SHP77 treated with DMSO at 0.1 percent for 48 hours (cell line): Measurements from ENCODE around the gene PRKCQ.

Source experiments
- DNase-seq: peaks from one replicate; lab custom pipeline; 2025; lab: John Stamatoyannopoulos, UW

PRKCQ gene

DNA sequence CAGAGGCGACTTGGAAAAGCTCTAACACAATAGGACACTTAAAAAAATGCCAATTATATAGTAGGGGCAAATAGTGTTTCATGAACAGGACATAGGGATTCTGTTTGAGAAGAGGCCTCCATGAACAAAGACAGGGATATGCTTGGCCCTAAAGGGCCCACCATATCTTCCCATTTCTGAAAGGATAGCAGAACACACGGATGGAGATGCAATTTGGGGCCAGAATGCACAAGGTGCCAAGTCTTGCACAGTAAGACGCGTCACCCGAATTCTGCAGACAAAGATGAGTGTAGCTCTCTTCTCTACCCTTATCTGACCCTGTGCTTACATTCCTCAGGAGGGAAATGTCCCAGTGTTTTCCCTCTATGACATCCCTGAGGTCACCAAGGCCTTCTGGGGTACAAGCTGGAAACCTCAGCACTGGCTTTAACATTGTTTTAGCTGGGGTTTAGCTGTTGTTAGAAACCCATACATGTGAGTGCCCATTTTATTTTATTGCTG is 12.8 kb downstream of the PRKCQ start:
- no peak for DNase-seq

DNA sequence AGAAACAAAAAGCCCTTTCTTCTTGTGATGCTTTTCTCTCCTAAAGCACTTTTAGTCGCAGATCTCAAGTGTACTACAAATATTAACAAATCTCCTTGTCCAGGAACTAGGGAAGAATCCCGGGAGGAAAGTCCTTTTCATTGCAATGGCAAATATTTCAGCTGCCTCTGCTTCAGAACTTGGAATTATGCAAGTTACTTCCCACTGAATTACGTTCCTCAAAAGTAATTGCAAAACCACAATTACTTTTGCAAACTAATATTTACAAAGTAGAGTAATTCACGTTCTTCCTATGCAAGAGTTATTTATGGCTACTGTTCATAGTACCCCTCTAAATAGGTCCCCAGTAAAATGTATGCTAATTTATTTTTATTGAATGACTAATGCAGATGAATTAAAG is 14.5 kb downstream of the PRKCQ start:
- DNase-seq = no peak

- DNase-seq = no peak
Observed at GRCh38 chr10:6564367-6564766, 15.7 kb downstream of the PRKCQ start.

DNA sequence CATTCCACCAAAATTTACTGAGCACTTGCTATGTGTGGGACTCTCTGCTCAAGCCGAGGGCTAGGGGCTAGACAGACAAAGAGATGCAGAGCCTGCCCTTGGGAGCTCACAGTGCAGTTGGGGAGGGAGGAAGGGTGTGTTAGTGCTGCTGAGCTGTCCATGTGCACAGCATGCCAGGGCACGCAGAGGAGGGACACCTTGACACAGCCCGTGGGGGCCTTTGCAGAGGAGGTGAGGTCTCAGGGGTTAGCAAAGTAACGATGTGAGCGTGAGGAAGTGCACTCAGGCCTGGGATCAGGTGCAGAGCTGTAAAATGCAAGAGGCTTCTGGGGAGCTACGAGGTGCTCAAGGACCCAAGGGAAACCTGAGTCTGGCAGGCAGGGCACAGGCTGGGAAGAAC is 16.3 kb downstream of the PRKCQ start:
- DNase-seq = no peak

DNA sequence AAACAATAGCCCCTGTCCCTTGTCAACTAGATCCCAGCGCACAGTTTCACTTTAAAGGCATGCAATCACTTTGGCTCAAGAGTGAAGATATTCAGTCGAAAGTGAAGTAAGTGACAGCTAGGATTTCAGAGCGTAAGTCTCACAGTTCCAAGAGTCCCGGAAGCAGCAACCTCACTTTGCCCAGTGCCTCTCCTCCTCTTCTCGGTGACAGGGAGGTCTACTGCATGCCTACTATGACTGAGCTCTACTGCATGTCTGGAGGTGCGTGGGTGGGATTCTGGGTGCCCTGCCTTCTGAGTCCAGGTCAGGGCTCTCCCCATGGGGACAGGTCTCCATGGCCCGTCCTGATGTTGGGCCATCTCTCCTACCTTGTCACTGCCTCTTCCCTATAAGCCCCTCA is 17.0 kb downstream of the PRKCQ start:
- no peak for DNase-seq

GRCh38 chr10:6562221-6562620 is 17.9 kb downstream of the PRKCQ start:
- no peak for DNase-seq

GRCh38 chr10:6561552-6561951 is 18.5 kb downstream of the PRKCQ start:
- DNase-seq = no peak

GRCh38 chr10:6558759-6559461 is 21.2 kb downstream of the PRKCQ start:
- no peak for DNase-seq

DNA sequence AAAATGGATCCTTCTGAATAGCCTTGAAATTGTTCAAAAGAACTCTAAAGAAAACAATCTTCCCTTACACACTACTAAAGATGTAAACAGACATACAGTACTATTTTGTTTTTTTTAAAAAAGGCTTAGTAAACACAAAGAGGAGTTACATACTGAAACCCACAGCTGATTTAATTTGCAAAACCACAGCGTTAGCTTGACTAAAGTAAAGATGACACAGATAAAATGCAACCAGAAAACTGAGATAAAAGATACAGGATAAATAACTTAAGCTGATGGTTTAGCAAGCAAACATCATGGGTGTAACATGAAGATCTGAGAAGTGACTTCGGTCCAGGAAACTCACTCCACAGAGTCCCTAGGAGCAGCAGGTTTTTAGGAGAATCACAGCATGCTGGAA is 21.8 kb downstream of the PRKCQ start:
- no peak for DNase-seq

GRCh38 chr10:6553937-6554336 is 26.1 kb downstream of the PRKCQ start:
- DNase-seq = no peak

- no peak for DNase-seq
Observed at GRCh38 chr10:6543431-6544005, 36.6 kb downstream of the PRKCQ start.

DNA sequence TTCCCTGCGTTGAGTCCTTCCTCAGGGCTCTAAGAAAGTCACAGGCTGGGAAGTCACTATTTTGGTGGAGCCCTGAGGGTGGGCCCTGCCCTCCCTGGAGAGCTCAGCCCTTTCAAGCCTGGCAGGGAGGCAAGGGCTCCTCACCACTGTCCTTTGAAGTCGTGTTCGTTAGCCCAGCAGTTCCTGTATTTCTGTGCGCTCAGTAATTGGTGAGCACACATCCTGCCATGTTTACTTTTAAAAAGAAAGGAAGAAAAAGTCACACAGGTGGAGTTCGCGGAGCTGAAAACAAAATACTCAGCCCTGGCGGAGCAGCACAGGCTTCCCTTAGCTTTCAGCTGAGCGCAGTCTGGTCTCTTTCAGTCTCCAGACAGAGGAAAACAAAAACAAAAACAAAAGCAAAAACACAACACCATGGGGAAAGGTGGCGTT is 37.1 kb downstream of the PRKCQ start:
- no peak for DNase-seq

GRCh38 chr10:6539833-6540232 is 40.2 kb downstream of the PRKCQ start:
- DNase-seq = no peak

- no peak for DNase-seq
Observed at GRCh38 chr10:6537770-6538169, 42.3 kb downstream of the PRKCQ start.

GRCh38 chr10:6536102-6536501 is 44.0 kb downstream of the PRKCQ start:
- DNase-seq = no peak

DNA sequence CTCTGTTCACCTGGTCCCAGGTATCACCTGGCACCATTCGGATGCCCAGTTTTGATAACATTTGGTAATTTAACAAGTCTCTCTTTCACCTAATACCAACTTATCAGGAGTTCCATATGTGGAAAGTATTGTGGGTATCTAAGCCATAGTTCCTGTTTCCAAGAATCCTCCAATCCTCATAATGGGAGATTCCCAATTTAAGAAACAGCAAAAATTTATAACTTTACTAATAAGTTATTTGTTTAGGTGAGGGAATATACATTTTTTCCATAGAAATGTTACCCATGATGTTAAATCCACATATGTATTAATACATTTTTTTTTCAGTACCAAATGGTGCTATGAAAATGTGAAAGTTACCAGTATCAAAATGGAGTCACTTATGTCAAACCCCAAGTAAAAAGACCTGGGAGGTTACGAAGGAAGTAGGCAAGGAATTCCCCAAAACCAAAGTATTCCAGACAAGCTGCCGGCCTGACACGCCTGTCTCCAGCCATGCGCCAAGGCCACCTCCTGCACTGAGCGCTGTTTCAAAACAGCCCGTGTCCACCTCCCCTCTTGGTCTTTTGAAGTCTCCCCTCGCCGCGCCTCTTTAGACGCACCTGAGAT is 44.8 kb downstream of the PRKCQ start:
- no peak for DNase-seq

- no peak for DNase-seq
Observed at GRCh38 chr10:6532321-6532720, 47.8 kb downstream of the PRKCQ start.

DNA sequence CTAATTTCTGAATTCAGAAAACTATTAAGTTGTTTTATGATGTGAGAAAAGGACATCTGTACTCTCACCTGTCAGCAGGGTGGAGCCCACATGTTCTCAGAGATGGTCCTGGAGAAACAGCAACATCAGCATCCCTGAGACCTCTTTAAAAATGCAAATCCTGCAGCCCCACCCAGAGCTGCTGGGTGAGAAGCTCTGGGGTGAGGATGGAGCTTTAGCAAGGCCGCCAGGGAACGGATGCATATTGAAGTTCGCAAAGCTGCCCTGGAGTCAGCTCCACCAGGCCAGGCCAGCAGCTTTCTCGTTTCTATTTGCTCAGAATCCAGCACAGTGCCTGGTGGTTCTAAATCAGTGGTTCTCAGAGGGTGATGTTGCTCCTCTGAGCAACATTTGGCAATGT is 49.1 kb downstream of the PRKCQ start:
- no peak for DNase-seq

- DNase-seq = no peak
Observed at GRCh38 chr10:6530211-6530840, 49.8 kb downstream of the PRKCQ start.

- no peak for DNase-seq
Observed at GRCh38 chr10:6528198-6528950, 51.7 kb downstream of the PRKCQ start.

- no peak for DNase-seq
Observed at GRCh38 chr10:6525599-6526165, 54.4 kb downstream of the PRKCQ start.

DNA sequence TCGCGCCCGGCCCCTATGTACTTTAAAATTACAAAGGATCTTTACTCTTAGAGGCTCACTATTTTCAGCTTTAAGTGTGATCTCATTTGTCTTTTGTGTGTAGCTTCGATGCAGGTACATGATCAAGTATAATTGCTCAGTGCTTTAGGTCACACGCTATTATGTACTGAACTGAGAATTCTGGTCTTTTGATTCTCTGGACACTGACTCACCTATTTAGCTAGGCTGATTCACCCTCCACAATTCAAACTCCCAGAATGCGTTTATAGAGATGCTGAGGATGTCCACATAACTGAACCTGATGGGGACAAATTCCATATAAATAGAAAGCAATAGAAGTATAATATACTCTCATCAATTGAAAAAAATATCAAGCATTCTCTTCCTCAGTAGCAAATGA is 57.8 kb downstream of the PRKCQ start:
- DNase-seq = no peak
